ENCODE results near the gene ZNF420. TPM values are rescaled to one million over a fixed set of nuclear protein-coding genes. Genes with fewer than 3 reads are reported as not detected.

Gene ZNF420
- total RNA-seq, 1 experiment from 2014 or later = not detected

- Histone ChIP-seq H3K79me2 (ENCODE audit: insufficient read depth, low read length) (no peaks in the 10 kb centered on the region), H3K4me1 (ENCODE audit: control insufficient read depth in 1 of 2, insufficient read depth in 2 of 2, low read length in 2 of 2) (no peaks in the 10 kb centered on the region), H3K27me3 (ENCODE audit: insufficient read depth, low read length) (no peaks in the 10 kb centered on the region), H2AFZ (ENCODE audit: low read depth, low read length, poor library complexity, severe bottlenecking) (no peak overlapping the region), H3K4me3 (replicated peaks in 1 of 2; ENCODE audit: low read depth in 1 of 2, low read length in 2 of 2) (no peak overlapping the region), H4K20me1 (ENCODE audit: insufficient read depth) (no peaks in the 10 kb centered on the region), H3K4me2 (ENCODE audit: low read length) (no peak overlapping the region), H3K9me3 (ENCODE audit: control insufficient read depth in 1 of 2, insufficient read depth in 1 of 2, low read depth in 1 of 2, low read length in 2 of 2) (peaks cover 8 to 17% of the 10 kb centered on the region in 2 experiments; a peak in 2 of 4 replicates), H3K27ac (ENCODE audit: low read depth, low read length) (no peak overlapping the region), H3K9ac (ENCODE audit: low read length) (no peak overlapping the region), H3K36me3 (ENCODE audit: control insufficient read depth in 1 of 2, insufficient read depth in 2 of 2, low read length in 2 of 2) (no peaks in the 10 kb centered on the region), H3K9me2 (ENCODE audit: insufficient read depth) (no peaks in the 10 kb centered on the region)
- ATAC-seq = no peak
- ChIA-PET CTCF (no interaction called here), POLR2A (no interaction called here), RAD21 (ENCODE audit: low non-redundant PET in 1 of 2, low total read pairs in 2 of 2, uncharacterized antibody in 2 of 2, unreplicated experiment in 2 of 2) (no interaction called here)
- TF ChIP-seq SRF (IDR thresholded peaks at IDR 0.05; ENCODE audit: low read depth) = no peak
- no peak for TF ChIP-seq EGR1 (IDR thresholded peaks at IDR 0.05; ENCODE audit: low read depth)
- TF ChIP-seq YY1 (IDR thresholded peaks at IDR 0.05; ENCODE audit: extremely low read depth, insufficient replicate concordance, low read depth, low read length) = no peak
- TF ChIP-seq POLR2AphosphoS5 (IDR thresholded peaks at IDR 0.05; ENCODE audit: low read depth, low read length) = no peak
- no peak for TF ChIP-seq FOSL1 (IDR thresholded peaks at IDR 0.05; ENCODE audit: low read depth)
- no peak for TF ChIP-seq POLR2A (IDR thresholded peaks at IDR 0.05; ENCODE audit: borderline replicate concordance, extremely low read depth, insufficient read depth, insufficient read length)
- TF ChIP-seq RAD21 (IDR thresholded peaks at IDR 0.05; ENCODE audit: low read depth) = no peak
- TF ChIP-seq CTCF (IDR thresholded peaks at IDR 0.05 in 2 of 3, conservative IDR thresholded peaks at IDR 0.05 in 1 of 3; ENCODE audit: borderline replicate concordance in 1 of 3, insufficient read depth in 1 of 3, low read depth in 2 of 3, low read length in 2 of 3) = no peak
- intact Hi-C loops (cut with micrococcal nuclease) = no loop called here
- no peak for DNase-seq (ENCODE audit: low read depth, low spot score)
- BruUV-seq (replicated peaks) = no TSS peak
Observed at GRCh38 chr19:37056776-37057175, 21.5 kb upstream of the ZNF420 start.

- ChIA-PET POLR2A (no interaction called here), CTCF (no interaction called here), RAD21 (ENCODE audit: low non-redundant PET in 1 of 2, low total read pairs in 2 of 2, uncharacterized antibody in 2 of 2, unreplicated experiment in 2 of 2) (no interaction called here)
- no peaks in the 10 kb centered on the region for H3K27me3 ChIP-seq (ENCODE audit: insufficient read depth, low read length)
- no peak overlapping the region for H2AFZ ChIP-seq (ENCODE audit: low read depth, low read length, poor library complexity, severe bottlenecking)
- H3K4me3 ChIP-seq (replicated peaks in 1 of 2; ENCODE audit: low read depth in 1 of 2, low read length in 2 of 2) = no peak overlapping the region
- H3K4me2 ChIP-seq (ENCODE audit: low read length) = no peak overlapping the region
- H3K27ac ChIP-seq (ENCODE audit: low read depth, low read length) = no peak overlapping the region
- H3K4me1 ChIP-seq (ENCODE audit: control insufficient read depth in 1 of 2, insufficient read depth in 2 of 2, low read length in 2 of 2) = no peaks in the 10 kb centered on the region
- intact Hi-C loops (cut with micrococcal nuclease) = no loop called here
- no peaks in the 10 kb centered on the region for H4K20me1 ChIP-seq (ENCODE audit: insufficient read depth)
- DNase-seq (ENCODE audit: low read depth, low spot score) (no peak), ATAC-seq (no peak)
- no TSS peak for BruUV-seq (replicated peaks)
- H3K79me2 ChIP-seq (ENCODE audit: insufficient read depth, low read length) = no peaks in the 10 kb centered on the region
- no peaks in the 10 kb centered on the region for H3K36me3 ChIP-seq (ENCODE audit: control insufficient read depth in 1 of 2, insufficient read depth in 2 of 2, low read length in 2 of 2)
- H3K9ac ChIP-seq (ENCODE audit: low read length) = no peak overlapping the region
- H3K9me3 ChIP-seq (ENCODE audit: control insufficient read depth in 1 of 2, insufficient read depth in 1 of 2, low read depth in 1 of 2, low read length in 2 of 2) = peaks cover 13 to 26% of the 10 kb centered on the region in 2 experiments; a peak in 2 of 4 replicates
- no peaks in the 10 kb centered on the region for H3K9me2 ChIP-seq (ENCODE audit: insufficient read depth)
- TF ChIP-seq CBX3 (IDR thresholded peaks at IDR 0.05; ENCODE audit: low read depth) (no peak), REST (IDR thresholded peaks at IDR 0.05; ENCODE audit: low read depth) (no peak), YY1 (IDR thresholded peaks at IDR 0.05; ENCODE audit: extremely low read depth, insufficient replicate concordance, low read depth, low read length) (no peak), ZNF274 (IDR thresholded peaks at IDR 0.05; ENCODE audit: low read depth, low read length) (no peak), JUND (IDR thresholded peaks at IDR 0.05) (no peak), EGR1 (IDR thresholded peaks at IDR 0.05; ENCODE audit: low read depth) (no peak), POLR2A (IDR thresholded peaks at IDR 0.05; ENCODE audit: borderline replicate concordance, extremely low read depth, insufficient read depth, insufficient read length) (no peak), RAD21 (IDR thresholded peaks at IDR 0.05; ENCODE audit: low read depth) (no peak), CTCF (IDR thresholded peaks at IDR 0.05 in 2 of 3, conservative IDR thresholded peaks at IDR 0.05 in 1 of 3; ENCODE audit: borderline replicate concordance in 1 of 3, insufficient read depth in 1 of 3, low read depth in 2 of 3, low read length in 2 of 3) (no peak)
Observed at GRCh38 chr19:37059142-37059541, 19.1 kb upstream of the ZNF420 start.
